ENCODE data around the gene DNMT3A. TPM values are rescaled to one million over a fixed set of nuclear protein-coding genes. Genes with fewer than 3 reads are reported as not detected.

DNMT3A gene
- total RNA-seq, 2 experiments from 2014 or later = 43.2 to 45.5 TPM

- Mint-ChIP-seq H3K36me3 (ENCODE audit: low read depth) (no peaks in the 10 kb centered on the region), H3K27ac (no peak overlapping the region), H3K9me3 (no peaks in the 10 kb centered on the region), H3K27me3 (peaks cover 6% of the 10 kb centered on the region), H3K4me1 (peaks cover 17% of the 10 kb centered on the region), H3K4me3 (no peak overlapping the region)
- ChIA-PET CTCF (interaction anchor here (1.3 kb wide), 1 partner anchor 72 kb away, joined by 3 read pairs; no protein-coding TSS in a partner anchor), POLR2A (no interaction called here)
- DNase-seq = no peak
Measured at GRCh38 chr2:25358249-25358815, 16.6 kb upstream of the DNMT3A start.

- no peaks in the 10 kb centered on the region for H3K9me3 Mint-ChIP-seq
- no peak overlapping the region for H3K27ac Mint-ChIP-seq
- H3K27me3 Mint-ChIP-seq = peaks cover 11% of the 10 kb centered on the region
- peaks cover 14% of the 10 kb centered on the region for H3K4me1 Mint-ChIP-seq
- CTCF ChIA-PET = no interaction called here
- no peak for DNase-seq
- no peaks in the 10 kb centered on the region for H3K36me3 Mint-ChIP-seq (ENCODE audit: low read depth)
- POLR2A ChIA-PET = no interaction called here
- H3K4me3 Mint-ChIP-seq = no peak overlapping the region
Measured at GRCh38 chr2:25356088-25356487, 14.4 kb upstream of the DNMT3A start.

DNA sequence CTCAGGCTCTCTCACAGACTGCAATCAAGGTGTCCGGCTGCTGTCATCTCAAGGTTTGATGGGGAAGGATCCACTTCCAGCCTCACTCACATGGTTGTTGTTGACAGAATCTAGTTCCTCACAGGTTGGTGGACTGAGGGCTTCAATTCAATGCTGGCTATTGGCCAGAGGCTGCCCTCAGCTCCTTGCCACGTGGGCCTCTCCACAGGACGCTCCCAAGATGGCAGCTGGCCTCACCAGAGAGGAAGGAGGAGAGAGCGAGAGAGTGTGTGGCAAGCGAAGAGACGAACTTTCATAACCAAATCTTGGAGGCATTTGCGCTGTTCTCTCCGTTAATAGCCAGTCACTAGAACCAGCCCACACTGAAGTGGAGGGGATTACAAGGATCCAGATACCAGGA lies 13.5 kb upstream of the DNMT3A start:
- H3K9me3 Mint-ChIP-seq = no peaks in the 10 kb centered on the region
- no peak for DNase-seq
- H3K36me3 Mint-ChIP-seq (ENCODE audit: low read depth) = no peaks in the 10 kb centered on the region
- peaks cover 15% of the 10 kb centered on the region for H3K4me1 Mint-ChIP-seq
- H3K4me3 Mint-ChIP-seq = no peak overlapping the region
- ChIA-PET CTCF (no interaction called here), POLR2A (no interaction called here)
- no peak overlapping the region for H3K27ac Mint-ChIP-seq
- peaks cover 11% of the 10 kb centered on the region for H3K27me3 Mint-ChIP-seq

DNA sequence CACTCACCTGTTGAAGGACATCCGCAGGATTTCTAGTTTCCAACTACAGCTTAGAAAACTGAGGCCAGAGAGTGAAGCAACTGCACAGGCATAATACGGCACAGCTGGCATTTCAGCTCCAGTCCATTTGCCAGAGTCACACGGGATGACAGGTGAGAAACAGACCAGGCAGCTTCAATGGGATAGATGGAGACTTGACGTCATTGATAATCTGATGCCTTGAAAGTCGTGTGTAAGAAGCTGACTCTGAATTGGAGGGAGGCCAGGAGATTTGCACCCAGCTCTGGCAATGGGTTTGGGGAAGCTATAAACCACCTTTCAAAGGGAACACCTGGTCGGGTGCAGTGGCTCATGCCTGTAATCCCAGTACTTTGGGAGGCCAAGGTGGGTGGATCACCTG lies 12.4 kb upstream of the DNMT3A start:
- no peak for DNase-seq
- H3K27ac Mint-ChIP-seq = no peak overlapping the region
- no peak overlapping the region for H3K4me3 Mint-ChIP-seq
- peaks cover 13% of the 10 kb centered on the region for H3K27me3 Mint-ChIP-seq
- no peaks in the 10 kb centered on the region for H3K36me3 Mint-ChIP-seq (ENCODE audit: low read depth)
- peaks cover 17% of the 10 kb centered on the region for H3K4me1 Mint-ChIP-seq
- POLR2A ChIA-PET = interaction anchor here (0.7 to 2.0 kb wide), 2 partner anchors 8 to 11 kb away, joined by 3 to 10 read pairs; no protein-coding TSS in a partner anchor
- no peaks in the 10 kb centered on the region for H3K9me3 Mint-ChIP-seq
- CTCF ChIA-PET = interaction anchor here (1.0 to 2.5 kb wide), 3 partner anchors 8 to 23 kb away, joined by 7 to 20 read pairs (median 7); partner anchors contain the start of gene DNMT3A

DNA sequence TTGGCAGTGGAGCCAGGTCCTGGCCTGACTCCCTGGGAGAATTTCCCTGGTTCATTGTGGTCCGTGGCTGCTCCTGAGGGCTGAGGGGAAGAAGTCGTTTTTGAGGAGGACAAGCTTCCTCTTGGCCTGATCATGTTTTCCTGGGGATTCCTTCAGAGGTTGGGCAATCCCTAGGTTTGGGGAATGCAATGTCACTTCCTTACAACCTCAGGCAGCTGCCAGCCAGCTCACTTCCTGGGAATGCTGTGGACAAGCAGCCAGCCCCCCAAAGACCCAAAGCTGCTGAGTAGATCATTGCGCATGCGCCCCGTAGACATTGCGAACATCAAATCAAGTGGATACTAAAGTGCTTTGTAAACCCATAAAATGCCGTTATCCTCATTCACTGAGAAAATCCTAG lies 7.7 kb upstream of the DNMT3A start:
- no peak overlapping the region for H3K27ac Mint-ChIP-seq
- POLR2A ChIA-PET = interaction anchor here (1.4 to 2.3 kb wide), 2 partner anchors 13 to 35 kb away, joined by 5 to 8 read pairs; no protein-coding TSS in a partner anchor

DNA sequence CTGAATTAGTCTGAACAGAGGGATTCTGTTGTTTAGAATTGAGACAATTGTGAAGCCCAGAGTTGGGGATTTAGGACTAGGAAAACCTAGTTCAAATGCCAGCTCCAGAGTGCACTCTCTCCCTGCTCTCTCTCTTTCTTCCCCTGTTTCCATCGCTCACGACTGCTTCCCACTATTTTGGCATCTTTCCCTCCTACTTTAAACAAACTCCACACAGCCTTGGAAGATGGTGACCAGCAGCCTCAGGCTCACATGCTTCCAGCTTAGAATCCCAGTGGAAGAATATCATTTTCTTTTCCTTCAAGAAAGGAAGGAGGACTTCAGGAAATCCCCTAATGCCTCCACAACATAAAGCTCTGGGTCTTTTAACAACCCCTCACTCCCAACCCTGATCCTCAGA lies 6.1 kb upstream of the DNMT3A start:
- H3K27ac Mint-ChIP-seq = no peak overlapping the region
- DNase-seq = no peak
- CTCF ChIA-PET = interaction anchor here (6.1 kb wide), 1 partner anchor 15 kb away, joined by 43 read pairs; no protein-coding TSS in a partner anchor
- H3K27me3 Mint-ChIP-seq = peaks cover 10% of the 10 kb centered on the region
- peaks cover 23% of the 10 kb centered on the region for H3K4me1 Mint-ChIP-seq
- POLR2A ChIA-PET = interaction anchor here (0.9 to 2.3 kb wide), 2 partner anchors 33 to 53 kb away, joined by 4 to 5 read pairs; no protein-coding TSS in a partner anchor
- H3K9me3 Mint-ChIP-seq = no peaks in the 10 kb centered on the region
- no peak overlapping the region for H3K4me3 Mint-ChIP-seq
- no peaks in the 10 kb centered on the region for H3K36me3 Mint-ChIP-seq (ENCODE audit: low read depth)

More for the DNA sequence above, 7.7 kb upstream of the DNMT3A start:
- Mint-ChIP-seq H3K4me1 (peaks cover 26% of the 10 kb centered on the region), H3K36me3 (ENCODE audit: low read depth) (no peaks in the 10 kb centered on the region), H3K9me3 (no peaks in the 10 kb centered on the region), H3K4me3 (no peak overlapping the region), H3K27me3 (peaks cover 10% of the 10 kb centered on the region)
- CTCF ChIA-PET = interaction anchor here (0.8 to 6.1 kb wide), 2 partner anchors 13 to 27 kb away, joined by 3 to 43 read pairs; no protein-coding TSS in a partner anchor
- no peak for DNase-seq

DNA sequence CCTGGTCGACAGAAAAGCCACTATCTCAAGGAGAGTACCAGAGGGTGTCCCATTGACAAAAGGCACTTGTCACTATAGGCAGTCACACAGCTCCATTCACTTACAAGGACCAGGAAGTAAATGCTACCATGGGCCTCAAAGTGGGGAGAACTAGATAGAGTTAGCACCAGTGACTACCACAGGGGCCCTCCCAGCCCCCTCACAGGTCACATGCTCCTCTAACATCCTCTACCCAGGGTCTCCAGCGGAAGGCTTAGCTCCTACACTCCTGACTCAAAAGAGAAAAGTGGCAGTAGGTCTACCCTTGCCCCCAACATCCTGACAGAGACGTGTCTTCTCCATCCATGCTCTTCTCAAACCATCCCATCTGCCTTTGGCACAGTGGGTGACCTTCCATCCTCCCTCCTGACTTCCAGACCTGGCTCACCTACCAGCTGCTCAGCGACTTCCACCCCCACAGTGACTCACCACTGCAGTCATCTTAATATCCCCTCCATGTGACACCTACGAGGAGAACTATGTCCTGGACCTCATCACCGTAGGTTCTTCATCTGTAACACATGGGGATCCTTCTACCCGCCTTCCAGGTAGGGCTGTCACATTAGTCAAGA lies 5.6 kb upstream of the DNMT3A start:
- no peak for DNase-seq
- CTCF ChIA-PET = interaction anchor here (6.1 kb wide), 1 partner anchor 15 kb away, joined by 43 read pairs; no protein-coding TSS in a partner anchor

DNA sequence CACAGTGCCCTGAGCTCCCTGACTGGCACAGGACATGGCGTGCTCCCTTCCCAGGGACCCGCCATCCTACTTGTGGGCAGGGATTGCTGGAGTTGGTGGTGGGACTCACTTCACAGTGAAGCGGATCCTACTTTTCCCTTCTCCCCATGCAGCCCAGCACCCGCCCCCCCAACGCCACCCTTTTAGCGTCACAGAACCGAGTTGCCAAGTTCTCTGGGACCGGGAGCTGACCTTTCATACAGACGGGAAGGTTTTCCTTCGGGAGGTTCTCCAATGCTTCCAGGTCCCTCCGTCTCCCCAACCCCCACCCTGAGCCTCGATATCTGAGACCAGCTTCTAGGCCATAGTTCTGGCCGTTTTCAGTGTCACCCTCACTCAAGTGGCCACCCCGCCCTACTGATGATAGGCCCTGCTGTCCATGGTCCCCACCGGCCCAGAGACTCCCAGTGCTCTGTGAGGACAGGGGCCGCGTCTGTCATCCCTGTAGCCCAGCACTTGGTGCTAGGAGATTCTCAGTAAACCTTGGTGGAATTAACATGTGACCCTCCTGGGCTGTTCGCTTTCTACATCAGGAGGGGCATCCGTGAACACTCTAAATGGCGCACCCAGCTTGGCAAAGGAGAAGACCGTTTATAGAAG lies 1.6 kb upstream of the DNMT3A start:
- H3K27me3 Mint-ChIP-seq = peaks cover 1% of the 10 kb centered on the region
- ChIA-PET CTCF (interaction anchor here (0.7 to 2.1 kb wide), 12 partner anchors 9 to 215 kb away, joined by 3 to 13 read pairs (median 4); no protein-coding TSS in a partner anchor), POLR2A (interaction anchor here (1.0 to 2.1 kb wide), 6 partner anchors 11 to 223 kb away, joined by 3 to 13 read pairs (median 5); no protein-coding TSS in a partner anchor)
- no peak overlapping the region for H3K27ac Mint-ChIP-seq
- H3K4me1 Mint-ChIP-seq = peaks cover 22% of the 10 kb centered on the region
- no peaks in the 10 kb centered on the region for H3K36me3 Mint-ChIP-seq (ENCODE audit: low read depth)
- H3K4me3 Mint-ChIP-seq = peak overlapping the region; percentile 32
- DNase-seq = no peak
- H3K9me3 Mint-ChIP-seq = no peaks in the 10 kb centered on the region

More for the DNA sequence above, 5.6 kb upstream of the DNMT3A start:
- POLR2A ChIA-PET = interaction anchor here (0.9 to 2.3 kb wide), 2 partner anchors 33 to 53 kb away, joined by 4 to 5 read pairs; no protein-coding TSS in a partner anchor
- H3K9me3 Mint-ChIP-seq = no peaks in the 10 kb centered on the region
- peaks cover 7% of the 10 kb centered on the region for H3K27me3 Mint-ChIP-seq
- no peaks in the 10 kb centered on the region for H3K36me3 Mint-ChIP-seq (ENCODE audit: low read depth)
- H3K27ac Mint-ChIP-seq = no peak overlapping the region
- peaks cover 20% of the 10 kb centered on the region for H3K4me1 Mint-ChIP-seq
- no peak overlapping the region for H3K4me3 Mint-ChIP-seq

GRCh38 chr2:25342372-25343186 lies 854 bp upstream of the DNMT3A start:
- peak overlapping the region; percentile 83 for H3K4me3 Mint-ChIP-seq
- H3K9me3 Mint-ChIP-seq = no peaks in the 10 kb centered on the region
- H3K36me3 Mint-ChIP-seq (ENCODE audit: low read depth) = no peaks in the 10 kb centered on the region
- H3K27me3 Mint-ChIP-seq = peaks cover 1% of the 10 kb centered on the region
- peak overlapping the region; percentile 62 for H3K27ac Mint-ChIP-seq
- CTCF ChIA-PET = interaction anchor here (0.6 to 2.1 kb wide), 14 partner anchors 10 to 261 kb away, joined by 3 to 13 read pairs (median 4); no protein-coding TSS in a partner anchor
- H3K4me1 Mint-ChIP-seq = peaks cover 24% of the 10 kb centered on the region
- peak; percentile 84 for DNase-seq
- POLR2A ChIA-PET = interaction anchor here (0.7 to 2.1 kb wide), 11 partner anchors 11 to 224 kb away, joined by 3 to 13 read pairs (median 4); no protein-coding TSS in a partner anchor

DNA sequence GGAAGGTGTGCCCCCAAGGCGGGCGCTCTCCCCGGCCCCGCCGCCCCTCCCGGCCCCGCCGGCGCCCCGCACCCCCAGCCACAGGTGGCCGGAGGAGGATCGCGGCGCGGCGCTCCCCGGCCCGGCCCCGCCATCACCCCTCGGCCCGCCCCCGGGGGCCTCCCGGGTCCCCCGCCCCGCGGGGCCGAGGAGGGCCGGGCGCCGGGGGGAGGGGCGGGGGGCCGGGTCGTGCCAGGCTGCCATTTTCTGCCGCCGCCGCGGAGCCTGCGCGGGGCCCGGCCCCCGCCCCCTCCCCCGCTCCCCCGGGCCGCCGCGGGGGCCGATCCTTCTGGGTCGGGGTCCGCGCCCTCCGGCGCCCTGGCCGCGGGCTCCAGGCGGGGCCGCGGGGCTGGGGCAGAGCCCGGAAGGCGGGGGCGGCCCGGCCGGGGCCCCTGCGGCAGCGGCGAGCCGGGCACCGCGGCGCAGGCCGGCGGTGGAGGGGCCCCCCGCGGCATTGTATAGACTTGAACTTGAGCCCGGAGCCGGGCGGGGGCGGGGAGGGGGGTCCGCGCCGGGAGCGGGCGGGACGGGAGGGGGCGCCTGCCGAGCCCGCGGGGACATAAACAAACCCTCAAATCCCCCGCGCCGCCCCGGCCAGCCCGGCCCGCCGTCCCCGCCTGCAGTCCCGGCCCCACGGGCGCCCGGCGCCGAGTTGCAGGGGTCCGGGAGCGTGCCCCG lies 556 bp downstream of the DNMT3A start:
- H3K36me3 Mint-ChIP-seq (ENCODE audit: low read depth) = no peaks in the 10 kb centered on the region
- no peak overlapping the region for H3K27ac Mint-ChIP-seq
- DNase-seq = no peak
- H3K4me3 Mint-ChIP-seq = no peak overlapping the region
- no peaks in the 10 kb centered on the region for H3K9me3 Mint-ChIP-seq
- ChIA-PET CTCF (no interaction called here), POLR2A (interaction anchor here (2.3 kb wide), 1 partner anchor 21 kb away, joined by 6 read pairs; no protein-coding TSS in a partner anchor)
- peaks cover 28% of the 10 kb centered on the region for H3K4me1 Mint-ChIP-seq
- H3K27me3 Mint-ChIP-seq = no peaks in the 10 kb centered on the region

DNA sequence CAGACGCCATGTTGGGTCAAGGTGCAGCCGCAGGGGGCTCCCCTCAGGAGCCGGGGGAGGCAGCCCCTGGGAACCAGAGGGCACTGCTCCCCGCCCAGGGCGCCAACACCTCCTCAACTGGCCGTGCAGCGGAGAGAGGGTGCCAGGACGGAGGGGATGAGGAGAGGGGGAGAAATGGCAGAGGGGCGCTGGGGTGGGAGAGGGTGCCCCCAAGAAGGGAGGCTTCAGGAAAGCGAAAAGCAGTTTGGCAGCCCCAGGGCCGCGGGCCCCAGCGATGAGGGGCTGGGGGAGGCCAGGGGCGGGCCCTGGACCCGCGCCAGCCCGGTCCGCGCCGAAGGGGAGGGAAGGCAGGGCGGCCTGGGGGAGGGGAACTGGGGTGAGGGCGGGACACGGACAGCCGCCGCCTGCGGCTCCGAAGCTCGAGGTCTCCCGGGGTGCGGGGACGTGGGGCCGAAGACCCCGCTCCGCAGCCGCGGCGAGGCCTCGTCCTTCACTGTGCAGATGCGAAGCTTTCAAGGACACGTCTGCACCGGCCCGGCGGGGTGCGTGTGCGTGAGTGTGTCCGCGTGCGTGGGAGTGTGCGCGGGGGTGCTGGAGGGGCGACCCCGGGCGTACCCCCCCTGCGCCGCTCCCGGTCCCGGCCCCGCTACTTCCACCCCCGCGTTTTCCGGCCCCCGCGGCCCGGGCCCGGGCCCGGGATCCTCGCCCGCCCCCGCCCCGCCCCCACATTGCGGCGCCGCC lies 1.4 kb downstream of the DNMT3A start:
- no peaks in the 10 kb centered on the region for H3K27me3 Mint-ChIP-seq
- no peaks in the 10 kb centered on the region for H3K36me3 Mint-ChIP-seq (ENCODE audit: low read depth)
- H3K27ac Mint-ChIP-seq = no peak overlapping the region
- DNase-seq = no peak
- CTCF ChIA-PET = no interaction called here
- H3K4me1 Mint-ChIP-seq = peaks cover 32% of the 10 kb centered on the region
- POLR2A ChIA-PET = interaction anchor here (1.0 to 2.3 kb wide), 3 partner anchors 10 to 26 kb away, joined by 3 to 10 read pairs (median 6); no protein-coding TSS in a partner anchor
- peak overlapping the region; percentile 62 for H3K4me3 Mint-ChIP-seq
- H3K9me3 Mint-ChIP-seq = no peaks in the 10 kb centered on the region
